GM12878 (cell line): Measurements from ENCODE around the gene HSBP1L1. TPM values are rescaled to one million over a fixed set of nuclear protein-coding genes. Genes with fewer than 3 reads are reported as not detected.

Experiments
- ATAC-seq: fragments of 200-7000 bp; cut with Tn5 transposase; 3 replicates; pipeline ENCODE4 v1.9.1; 2020; ENCODE audit warnings: mild to moderate bottlenecking, moderate library complexity
- BruUV-seq: library from RNA; stranded (reverse); fragments of 400-500 nt; replicated peaks from 2 replicates; lab custom pipeline; 2021; lab: Mats Ljungman, UMichigan
- CTCF ChIA-PET: fragments of 300-600 bp; sonication (Branson Sonifier 250); formaldehyde crosslinking; extraction: SDS; loops from one replicate; lab custom pipeline; 2021; ENCODE audit warnings: inconsistent platforms; lab: Yijun Ruan, JAX
- POLR2A ChIA-PET: fragments of 350-600 bp; formaldehyde crosslinking; extraction: SDS; loops from one replicate; lab custom pipeline; 2021; ENCODE audit warnings: inconsistent platforms; lab: Charles Lee
- RAD21 ChIA-PET: fragments of 300-600 bp; sonication (Branson Sonifier 250); formaldehyde crosslinking; loops from one replicate; lab custom pipeline; 2023; ENCODE audit warnings: antibody characterized with exemption; ENCODE audit not compliant: unreplicated experiment; lab: Charles Lee
- SMC1A ChIA-PET: fragments of 300-600 bp; sonication (Branson Sonifier 250); formaldehyde crosslinking; loops from one replicate; lab custom pipeline; 2023; ENCODE audit not compliant: unreplicated experiment, uncharacterized antibody; lab: Charles Lee
- DNase-seq: peaks from one replicate; pipeline ENCODE4 v3.0.0-alpha.2; 2011; ENCODE audit warnings: low read depth, low spot score
- FAIRE-seq: peaks from 3 replicates; lab custom pipeline; 2011; peaks lifted over from hg19 to GRCh38; lab: Jason Lieb, UNC
- H2AFZ ChIP-seq: 2 replicates; pipeline ENCODE4 v1.6.0; 2011; ENCODE audit warnings: low read depth, low read length, control low read depth; ENCODE audit not compliant: control insufficient read depth
- H3K27ac ChIP-seq: 2 replicates; pipeline ENCODE4 v1.5.1; 2011; ENCODE audit warnings: control low read depth; ENCODE audit not compliant: control insufficient read depth, insufficient read depth
- H3K27me3 ChIP-seq, 2 experiments: replicated peaks in 1 of 2; 2 replicates each; pipeline versions ENCODE4 v1.6.0 to v1.6.1; 2011; ENCODE audit warnings: low read length in 1 of 2; ENCODE audit not compliant: control insufficient read depth in 2 of 2, insufficient read depth in 2 of 2
- H3K36me3 ChIP-seq, 2 experiments: 2 replicates each; pipeline ENCODE4 v1.5.1; 2011; ENCODE audit warnings: low read length in 1 of 2; ENCODE audit not compliant: control insufficient read depth in 2 of 2, insufficient read depth in 2 of 2
- H3K4me1 ChIP-seq: 2 replicates; pipeline ENCODE4 v1.6.1; 2011; ENCODE audit warnings: mild to moderate bottlenecking, low read length, moderate library complexity, mixed read lengths; ENCODE audit not compliant: control insufficient read depth, insufficient read depth
- H3K4me2 ChIP-seq: 2 replicates; pipeline ENCODE4 v1.6.0; 2011; ENCODE audit warnings: control low read depth; ENCODE audit not compliant: control insufficient read depth, insufficient read depth
- H3K4me3 ChIP-seq: fragments of 200-600 bp; sonication (generic); 2 replicates; pipeline ENCODE4 v1.5.1; 2016
- H3K79me2 ChIP-seq: 2 replicates; pipeline ENCODE4 v1.6.0; 2011; ENCODE audit warnings: low read length; ENCODE audit not compliant: control insufficient read depth, insufficient read depth
- H3K9ac ChIP-seq: 2 replicates; pipeline ENCODE4 v1.8.0; 2011; ENCODE audit warnings: low read length, control low read depth, mixed read lengths; ENCODE audit not compliant: control insufficient read depth, insufficient read depth
- H3K9me3 ChIP-seq: replicated peaks from 3 replicates; pipeline ENCODE4 v1.5.1; 2011; ENCODE audit warnings: mild to moderate bottlenecking, low read length; ENCODE audit not compliant: control insufficient read depth, insufficient read depth
- H4K20me1 ChIP-seq: 2 replicates; pipeline ENCODE4 v1.6.0; 2011; ENCODE audit not compliant: control insufficient read depth, insufficient read depth
- CREB1 ChIP-seq: IDR thresholded peaks from 2 replicates; pipeline ENCODE4 v1.6.1; 2012; ENCODE audit warnings: low read depth, mild to moderate bottlenecking, inconsistent platforms
- CREM ChIP-seq: IDR thresholded peaks from 2 replicates; pipeline ENCODE4 v1.6.1; 2014; ENCODE audit warnings: antibody characterized with exemption, low read depth
- ETV6 ChIP-seq, 2 experiments: fragments of 450-650 bp in 1 of 2; IDR thresholded peaks in 1 of 2; conservative IDR thresholded peaks in 1 of 2; 2 replicates each; pipeline ENCODE4 v1.6.1; 2014; ENCODE audit warnings: antibody characterized with exemption in 1 of 2, borderline replicate concordance in 1 of 2, low read depth in 1 of 2, mild to moderate bottlenecking in 1 of 2, moderate library complexity in 1 of 2
- GABPA ChIP-seq: IDR thresholded peaks from 2 replicates; pipeline ENCODE4 v1.6.1; 2014; ENCODE audit warnings: antibody characterized with exemption, low read depth, mild to moderate bottlenecking, inconsistent platforms
- MTA3 ChIP-seq: IDR thresholded peaks from 2 replicates; pipeline ENCODE4 v1.6.1; 2012; ENCODE audit warnings: low read length, inconsistent platforms, borderline replicate concordance
- PML ChIP-seq: IDR thresholded peaks from 2 replicates; pipeline ENCODE4 v1.6.1; 2012; ENCODE audit warnings: low read length, inconsistent platforms
- RUNX3 ChIP-seq: IDR thresholded peaks from 2 replicates; pipeline ENCODE4 v1.6.1; 2012; ENCODE audit warnings: low read length, inconsistent platforms
- TCF12 ChIP-seq: IDR thresholded peaks from 2 replicates; pipeline ENCODE4 v1.6.1; 2011; ENCODE audit warnings: low read depth, mild to moderate bottlenecking, low read length
- ZBTB40 ChIP-seq: fragments of 450-650 bp; IDR thresholded peaks from 2 replicates; pipeline ENCODE4 v1.6.1; 2016; ENCODE audit warnings: mild to moderate bottlenecking, moderate library complexity, borderline replicate concordance
- whole genome bisulfite sequencing: methylation state at CpG from one replicate; pipeline ENCODE4 v1.1.6; 2016; ENCODE audit warnings: low lambda C conversion rate; ENCODE audit not compliant: insufficient replicate concordance, insufficient coverage; ENCODE audit errors: missing lambda C conversion rate; 5-methylcytosine and 5-hydroxymethylcytosine counted together
- in situ Hi-C: fragments of 300-500 bp; cut with MboI; formaldehyde crosslinking; loops from 9 replicates; pipeline ENCODE4 v1.14.3; 2018; ENCODE audit warnings: mixed read lengths
- intact Hi-C: fragments of 100-400 bp; cut with micrococcal nuclease; formaldehyde crosslinking; loops from one replicate; pipeline ENCODE4 v1.14.2; 2022; ENCODE audit not compliant: unreplicated experiment
- polyA plus RNA-seq, 11 experiments: library from polyadenylated mRNA; depleted of rRNA in 4 of 11; unstranded in 6 of 11; stranded (reverse) in 5 of 11; fragments of >200 nt; fragmentation: Nextera tagmentation in 4 of 11; fragmentation: Illumina TruSeq in 1 of 11; extraction: Ambion mirVana in 4 of 11; extraction: Trizol in 1 of 11; gene quantifications; 1 replicate in 1 of 11; 2 replicates in 10 of 11; pipeline versions ENCODE4 v1.2.1 to v1.2.3, GENCODE V29; 2011 to 2016; ENCODE audit warnings: inconsistent platforms in 2 of 11, missing spikeins in 2 of 11, low read depth in 1 of 11
- total RNA-seq, 4 experiments: library from RNA; depleted of rRNA in 3 of 4; stranded (reverse); fragments of >200 nt in 3 of 4; fragmentation: Illumina TruSeq in 1 of 4; extraction: Trizol in 1 of 4; gene quantifications; 2 replicates each; pipeline versions ENCODE4 v1.2.1 to v1.2.3, GENCODE V29; 2013 to 2021

Gene HSBP1L1
- total and polyA plus RNA-seq, 10 of the 15 experiments (the other 5 are each of a cell fraction or from before 2014, with no cell fraction given) = 0.97 to 14.0 (median 6.9) TPM; not detected in 1

- ChIA-PET RAD21 (no interaction called here), CTCF (no interaction called here), SMC1A (no interaction called here), POLR2A (no interaction called here)
- Histone ChIP-seq H3K4me2 (peak overlapping the region; percentile 82), H2AFZ (peak overlapping the region; percentile 78), H3K27me3 (no peaks in the 10 kb centered on the region), H3K9me3 (no peaks in the 10 kb centered on the region), H3K36me3 (0 out of 4 replicates have a peak, but pooled peaks cover 0 to 3% of the 10 kb centered on the region in 2 experiments), H3K79me2 (no peaks in the 10 kb centered on the region; the same call in 1 of the 2 replicates), H3K4me1 (peaks cover 25% of the 10 kb centered on the region), H3K27ac (peak overlapping the region; percentile 68), H3K9ac (peak overlapping the region; percentile 69), H3K4me3 (peak overlapping the region; percentile 37), H4K20me1 (no peaks in the 10 kb centered on the region)
- 43% methylated on average over 24 of the region's 24 CpGs for WGBS
- DNase-seq (no peak), FAIRE-seq (no peak), ATAC-seq (no peak)
- intact Hi-C loops = no loop called here
- BruUV-seq = no TSS peak
- no peak for TF ChIP-seq TCF12
- 0 out of 4 replicates have a peak, but pooled peaks of 1 of the 2 experiments have one; percentile 16 for TF ChIP-seq ETV6 (conservative IDR thresholded peaks at IDR 0.05 in 1 of 2, IDR thresholded peaks at IDR 0.05 in 1 of 2; ENCODE audit: borderline replicate concordance in 1 of 2, low read depth in 1 of 2)
- TF ChIP-seq RUNX3 = peak; percentile 11; the same call in 1 of the 2 replicates
- TF ChIP-seq PML = 0 out of 2 replicates have a peak, but pooled peaks have one; percentile 7
- TF ChIP-seq CREM = 0 out of 2 replicates have a peak, but pooled peaks have one; percentile 10
- TF ChIP-seq CREB1 = 0 out of 2 replicates have a peak, but pooled peaks have one; percentile 22
- TF ChIP-seq ZBTB40 = no peak
- TF ChIP-seq GABPA = peak; percentile 66
- peak; percentile 2; the same call in 1 of the 2 replicates for TF ChIP-seq MTA3
- in situ Hi-C loops = no loop called here
Measured at GRCh38 chr18:79965119-79965902, 868 bp downstream of the HSBP1L1 start.
